GM06990 (cell line): ENCODE results near the gene SLC41A3.

Experiments
- DNase-seq: peaks from one replicate; pipeline ENCODE4 v3.0.0-alpha.2; 2011; ENCODE audit not compliant: insufficient read length; ENCODE audit errors: extremely low read depth
- H3K27me3 ChIP-seq: replicated peaks from 2 replicates; pipeline ENCODE4 v1.6.0; 2011; ENCODE audit warnings: low read length; ENCODE audit not compliant: control insufficient read depth, insufficient read depth
- H3K36me3 ChIP-seq: 2 replicates; pipeline ENCODE4 v1.5.1; 2011; ENCODE audit warnings: low read length; ENCODE audit not compliant: control insufficient read depth, insufficient read depth
- H3K4me3 ChIP-seq: replicated peaks from 2 replicates; pipeline ENCODE4 v1.5.1; 2011; ENCODE audit warnings: low read depth, mild to moderate bottlenecking, control low read depth, low read length
- TF ChIP-seq, protein P1 (sequence below): IDR thresholded peaks from 2 replicates; pipeline ENCODE4 v1.5.1; 2011; ENCODE audit warnings: low read length, control low read depth, mild to moderate bottlenecking, inconsistent platforms; ENCODE audit not compliant: insufficient read depth, poor library complexity, severe bottlenecking

The SLC41A3 gene

DNA sequence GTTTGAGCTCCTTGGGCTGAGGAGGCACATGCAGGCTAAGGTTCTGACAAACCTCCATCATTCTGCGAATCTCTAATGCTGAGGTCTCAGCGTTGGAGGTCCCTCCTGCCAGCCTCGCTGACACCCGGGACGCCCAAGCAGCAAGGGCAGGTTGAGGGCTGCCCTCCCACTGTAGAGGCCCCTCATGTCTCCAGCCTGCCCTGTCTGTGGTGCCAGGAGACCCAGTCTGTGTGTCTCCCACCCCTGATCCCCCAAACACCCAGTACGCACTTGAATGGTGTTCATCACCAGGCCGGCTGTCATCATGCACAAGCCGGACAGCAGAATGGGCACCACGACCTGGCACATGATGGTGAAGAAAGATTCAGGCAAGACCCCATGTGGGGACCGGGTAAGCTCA lies 27.8 kb downstream of the SLC41A3 start:
- no peak overlapping the region for H3K4me3 ChIP-seq
- H3K27me3 ChIP-seq: no peaks in the 10 kb centered on the region
- DNase-seq: no peak
- H3K36me3 ChIP-seq: no peaks in the 10 kb centered on the region; the same call in 1 of the 2 replicates
- TF ChIP-seq, protein P1, sequence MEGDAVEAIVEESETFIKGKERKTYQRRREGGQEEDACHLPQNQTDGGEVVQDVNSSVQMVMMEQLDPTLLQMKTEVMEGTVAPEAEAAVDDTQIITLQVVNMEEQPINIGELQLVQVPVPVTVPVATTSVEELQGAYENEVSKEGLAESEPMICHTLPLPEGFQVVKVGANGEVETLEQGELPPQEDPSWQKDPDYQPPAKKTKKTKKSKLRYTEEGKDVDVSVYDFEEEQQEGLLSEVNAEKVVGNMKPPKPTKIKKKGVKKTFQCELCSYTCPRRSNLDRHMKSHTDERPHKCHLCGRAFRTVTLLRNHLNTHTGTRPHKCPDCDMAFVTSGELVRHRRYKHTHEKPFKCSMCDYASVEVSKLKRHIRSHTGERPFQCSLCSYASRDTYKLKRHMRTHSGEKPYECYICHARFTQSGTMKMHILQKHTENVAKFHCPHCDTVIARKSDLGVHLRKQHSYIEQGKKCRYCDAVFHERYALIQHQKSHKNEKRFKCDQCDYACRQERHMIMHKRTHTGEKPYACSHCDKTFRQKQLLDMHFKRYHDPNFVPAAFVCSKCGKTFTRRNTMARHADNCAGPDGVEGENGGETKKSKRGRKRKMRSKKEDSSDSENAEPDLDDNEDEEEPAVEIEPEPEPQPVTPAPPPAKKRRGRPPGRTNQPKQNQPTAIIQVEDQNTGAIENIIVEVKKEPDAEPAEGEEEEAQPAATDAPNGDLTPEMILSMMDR: no peak

DNA sequence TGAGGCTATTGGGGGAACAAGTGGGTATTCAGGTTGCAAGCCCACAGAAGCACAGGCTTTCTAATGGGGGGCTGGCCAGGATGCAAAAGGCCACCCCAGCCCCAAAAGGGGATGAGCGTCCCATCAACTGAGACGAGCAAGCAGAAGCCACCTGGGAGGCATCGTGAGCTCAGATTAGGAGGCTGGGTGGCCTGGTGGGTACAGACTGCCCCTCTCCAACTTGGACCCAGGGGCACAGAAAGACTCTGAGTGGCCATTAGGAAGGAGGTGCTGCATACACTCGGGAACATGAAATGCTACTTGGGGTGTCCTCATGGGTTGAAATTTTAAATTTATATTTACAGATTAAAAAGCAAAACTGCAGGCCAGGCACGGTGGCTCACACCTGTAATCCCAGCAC lies 29.1 kb downstream of the SLC41A3 start:
- Histone ChIP-seq H3K36me3 (no peaks in the 10 kb centered on the region; the same call in 1 of the 2 replicates), H3K4me3 (no peak overlapping the region), H3K27me3 (no peaks in the 10 kb centered on the region)
- DNase-seq: no peak
- TF ChIP-seq, protein P1: no peak

DNA sequence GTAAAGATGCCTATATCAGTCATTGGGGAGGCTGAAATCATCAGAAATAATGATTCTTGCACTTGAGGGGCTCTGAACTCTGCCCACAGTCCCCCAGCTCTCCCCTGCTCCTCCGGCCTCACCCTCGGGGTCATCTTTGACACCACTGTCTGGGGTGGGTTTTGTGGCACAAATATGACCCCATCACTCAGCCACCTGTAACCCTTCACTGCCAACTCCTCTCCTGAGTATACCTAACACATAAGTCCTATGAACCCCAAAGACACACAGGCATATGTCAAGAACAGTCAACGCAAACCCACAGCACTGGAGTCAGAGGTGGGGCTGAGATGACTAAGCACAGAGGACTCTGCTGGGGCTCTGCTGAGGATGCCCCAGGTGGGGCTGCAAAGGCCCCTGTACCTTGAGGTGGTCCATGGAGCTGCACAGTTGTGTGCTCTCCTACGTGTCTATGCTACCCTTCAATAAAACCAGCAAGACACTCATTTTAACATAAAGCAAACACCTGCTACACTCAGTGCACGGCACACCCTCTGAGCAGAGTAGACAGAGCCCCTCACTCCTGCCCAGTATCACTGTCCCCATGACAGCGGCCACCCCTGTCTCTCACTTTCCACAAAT lies 29.9 kb downstream of the SLC41A3 start:
- TF ChIP-seq, protein P1: no peak
- Histone ChIP-seq H3K36me3 (no peaks in the 10 kb centered on the region; the same call in 1 of the 2 replicates), H3K4me3 (no peak overlapping the region), H3K27me3 (no peaks in the 10 kb centered on the region)
- no peak for DNase-seq

DNA sequence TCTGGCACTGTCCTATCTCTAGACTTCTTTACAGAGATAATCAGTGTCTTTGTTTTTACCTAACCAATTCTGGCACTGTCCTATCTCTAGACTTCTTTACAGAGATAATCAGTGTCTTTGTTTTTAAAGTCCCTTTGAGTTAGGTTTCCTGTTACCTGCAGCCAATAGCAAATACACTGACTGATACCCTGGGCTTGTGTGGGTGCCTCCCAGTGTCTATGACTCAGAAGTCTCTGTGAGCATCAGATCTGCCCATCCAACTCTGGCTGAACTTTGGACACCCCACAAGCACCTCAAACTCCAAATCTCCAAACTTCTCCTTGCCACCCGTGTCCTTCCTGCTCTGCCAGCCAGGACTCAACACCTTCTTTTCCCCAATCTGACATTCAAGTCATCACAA lies 30.4 kb downstream of the SLC41A3 start:
- H3K36me3 ChIP-seq: no peaks in the 10 kb centered on the region; the same call in 1 of the 2 replicates
- DNase-seq: no peak
- H3K27me3 ChIP-seq: no peaks in the 10 kb centered on the region
- H3K4me3 ChIP-seq: no peak overlapping the region
- TF ChIP-seq, protein P1: no peak

DNA sequence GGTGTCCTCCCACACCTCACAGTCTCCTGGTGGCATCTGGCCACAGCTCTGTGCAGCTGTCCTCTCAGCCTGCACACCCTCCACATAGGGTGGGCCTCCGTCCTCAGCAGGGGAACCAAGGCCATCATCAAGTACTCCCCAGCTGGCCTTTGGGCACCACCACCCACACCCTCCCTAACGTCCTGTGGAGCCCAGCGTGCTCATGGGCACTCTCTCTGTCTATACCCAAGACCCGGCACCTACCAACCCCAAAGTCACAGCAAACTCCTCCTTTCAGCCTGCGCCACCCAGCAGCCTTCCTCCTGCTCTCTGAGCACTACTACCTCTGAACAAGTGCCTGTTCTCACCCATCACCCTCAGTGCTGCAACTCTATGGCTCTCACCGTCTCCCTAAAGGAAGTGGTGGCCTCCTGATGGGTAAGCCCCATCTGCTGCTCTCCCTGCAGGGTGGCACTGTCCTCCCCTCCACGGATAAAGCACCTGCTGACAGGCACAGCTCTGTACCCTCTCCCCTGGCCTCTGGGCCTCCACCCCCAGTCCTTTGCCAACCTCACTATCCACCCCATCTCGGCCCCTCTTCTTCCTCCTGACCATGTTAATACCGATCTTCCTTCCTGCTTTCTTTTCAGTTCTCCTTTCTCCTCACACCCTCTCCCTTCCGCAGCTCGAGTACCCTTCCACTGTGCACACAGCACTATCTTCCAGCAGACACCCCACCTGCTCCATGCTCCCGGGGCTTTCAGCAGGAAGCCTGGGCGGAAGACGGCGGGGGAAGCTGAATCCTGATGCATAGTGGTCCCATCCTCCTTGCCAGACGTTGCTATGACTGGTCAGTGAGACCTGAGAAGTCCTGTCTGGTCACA lies 31.5 kb downstream of the SLC41A3 start:
- no peak for DNase-seq
- Histone ChIP-seq H3K27me3 (no peaks in the 10 kb centered on the region), H3K4me3 (no peak overlapping the region), H3K36me3 (no peaks in the 10 kb centered on the region; the same call in 1 of the 2 replicates)
- TF ChIP-seq, protein P1: no peak
